HEK293 (cell line): ENCODE results near the gene LILRB5.
A peak's percentile ranks its signal among the peaks of the same experiment; 100 is the strongest.

Experiments
- CTCF ChIA-PET: fragments of 350-600 bp; formaldehyde crosslinking; extraction: SDS; loops from one replicate; lab custom pipeline; 2021; ENCODE audit warnings: antibody characterized with exemption; lab: Yijun Ruan, JAX
- POLR2A ChIA-PET: fragments of 300-600 bp; formaldehyde crosslinking; extraction: SDS; loops from one replicate; lab custom pipeline; 2020; ENCODE audit warnings: antibody characterized with exemption, inconsistent platforms; lab: Yijun Ruan, JAX
- H3K27ac ChIP-seq: fragments of 200-500 bp; sonication (Bioruptor generic); 2 replicates; pipeline ENCODE4 v1.5.1; 2014; ENCODE audit warnings: low read depth, low read length, control low read depth, inconsistent platforms; ENCODE audit errors: extremely low read depth
- H3K36me3 ChIP-seq, 2 experiments: fragments of 200-500 bp in 1 of 2; sonication (Bioruptor generic) in 1 of 2; 1 replicate in 1 of 2; 2 replicates in 1 of 2; pipeline ENCODE4 v1.5.1; 2014 to 2017; ENCODE audit warnings: inconsistent platforms in 2 of 2, low read length in 2 of 2; ENCODE audit not compliant: control insufficient read depth in 2 of 2, insufficient read depth in 1 of 2
- H3K4me1 ChIP-seq: fragments of 200-500 bp; sonication (Bioruptor generic); 2 replicates; pipeline ENCODE4 v1.5.1; 2014; ENCODE audit warnings: mild to moderate bottlenecking, low read length, inconsistent platforms; ENCODE audit not compliant: control insufficient read depth, insufficient read depth
- H3K4me3 ChIP-seq: 2 replicates; pipeline ENCODE4 v1.5.1; 2011; ENCODE audit warnings: low read depth, mild to moderate bottlenecking, control low read depth, low read length, moderate library complexity
- H3K9me3 ChIP-seq: fragments of 200-500 bp; sonication (Bioruptor generic); 2 replicates; pipeline ENCODE4 v1.5.1; 2014; ENCODE audit warnings: low read depth, low read length, inconsistent platforms; ENCODE audit not compliant: control insufficient read depth, insufficient read depth
- AEBP2 ChIP-seq: fragments of 450-650 bp; formaldehyde crosslinking; IDR thresholded peaks from 2 replicates; pipeline ENCODE4 v1.5.1; 2016; ENCODE audit warnings: missing biosample characterization, missing genetic modification characterization, borderline replicate concordance
- CTCF ChIP-seq: fragments of 450-650 bp; formaldehyde crosslinking; IDR thresholded peaks from 2 replicates; pipeline ENCODE4 v1.5.1; 2016; ENCODE audit warnings: missing biosample characterization, missing genetic modification characterization
- MYNN ChIP-seq: fragments of 450-650 bp; formaldehyde crosslinking; IDR thresholded peaks from 2 replicates; pipeline ENCODE4 v1.5.1; 2016; ENCODE audit warnings: missing biosample characterization, missing genetic modification characterization, borderline replicate concordance
- SP7 ChIP-seq: fragments of 450-650 bp; formaldehyde crosslinking; IDR thresholded peaks from 2 replicates; pipeline ENCODE4 v1.5.1; 2016; ENCODE audit warnings: missing biosample characterization, missing genetic modification characterization
- ZEB2 ChIP-seq: fragments of 450-650 bp; formaldehyde crosslinking; IDR thresholded peaks from 2 replicates; pipeline ENCODE4 v1.5.1; 2016; ENCODE audit warnings: missing biosample characterization, missing genetic modification characterization
- ZNF174 ChIP-seq: fragments of 450-650 bp; formaldehyde crosslinking; IDR thresholded peaks from 2 replicates; pipeline ENCODE4 v1.5.0; 2017; ENCODE audit warnings: missing biosample characterization, mild to moderate bottlenecking, missing genetic modification characterization
- ZNF292 ChIP-seq: fragments of 450-650 bp; formaldehyde crosslinking; IDR thresholded peaks from 2 replicates; pipeline ENCODE4 v1.5.1; 2016; ENCODE audit warnings: low read depth, missing biosample characterization, missing genetic modification characterization, borderline replicate concordance
- ZNF670 ChIP-seq: fragments of 450-650 bp; formaldehyde crosslinking; IDR thresholded peaks from 2 replicates; pipeline ENCODE4 v1.5.1; 2016; ENCODE audit warnings: missing biosample characterization, missing genetic modification characterization, low read depth
- ZSCAN18 ChIP-seq: fragments of 450-650 bp; formaldehyde crosslinking; IDR thresholded peaks from 2 replicates; pipeline ENCODE4 v1.5.1; 2016; ENCODE audit warnings: missing biosample characterization, missing genetic modification characterization
- ZSCAN4 ChIP-seq: fragments of 450-650 bp; formaldehyde crosslinking; IDR thresholded peaks from 2 replicates; pipeline ENCODE4 v1.5.1; 2017; ENCODE audit warnings: missing biosample characterization, missing genetic modification characterization

Gene LILRB5

GRCh38 chr19:54266133-54266532 is 9.1 kb upstream of the LILRB5 start:
- ChIA-PET POLR2A (interaction anchor here (0.5 to 2.0 kb wide), 5 partner anchors 37 to 77 kb away, joined by 3 to 6 read pairs (median 3); partner anchors contain the start of genes MBOAT7, RPS9 and TSEN34), CTCF (interaction anchor here (0.5 to 4.0 kb wide), 50 partner anchors 8 to 1173 kb away, joined by 3 to 28 read pairs (median 6); partner anchors contain the start of genes LILRA6, LILRB5, MBOAT7 and TMC4)
- Histone ChIP-seq H3K9me3 (no peaks in the 10 kb centered on the region), H3K27ac (no peak overlapping the region), H3K36me3 (no peaks in the 10 kb centered on the region; a peak in 1 of 3 replicates), H3K4me3 (no peak overlapping the region), H3K4me1 (no peaks in the 10 kb centered on the region)
- TF ChIP-seq SP7 (tag by site-specific recombination) (no peak), ZEB2 (tag by site-specific recombination) (0 out of 2 replicates have a peak, but pooled peaks have one; percentile 34), ZNF174 (tag by site-specific recombination) (no peak), CTCF (peak; percentile 52)
- TF ChIP-seq, all 188 proteins: peak for 2

GRCh38 chr19:54262470-54262869 is 5.4 kb upstream of the LILRB5 start:
- no peaks in the 10 kb centered on the region for H3K9me3 ChIP-seq
- no peaks in the 10 kb centered on the region for H3K4me1 ChIP-seq
- TF ChIP-seq ZSCAN4 (tag by site-specific recombination) (peak; percentile 90), ZNF292 (tag by site-specific recombination) (no peak)
- H3K4me3 ChIP-seq = no peak overlapping the region
- CTCF ChIA-PET = interaction anchor here (0.6 kb wide), 1 partner anchor 71 kb away, joined by 3 read pairs; no protein-coding TSS in a partner anchor
- POLR2A ChIA-PET = interaction anchor here (0.7 kb wide), 1 partner anchor 125 kb away, joined by 3 read pairs; the partner anchor contains the start of gene CNOT3
- no peaks in the 10 kb centered on the region for H3K36me3 ChIP-seq
- H3K27ac ChIP-seq = no peak overlapping the region

GRCh38 chr19:54262066-54262465 is 5.0 kb upstream of the LILRB5 start:
- H3K36me3 ChIP-seq = no peaks in the 10 kb centered on the region
- TF ChIP-seq MYNN (tag by site-specific recombination) = no peak
- no peak for TF ChIP-seq AEBP2 (tag by site-specific recombination)
- no peak for TF ChIP-seq ZSCAN18
- TF ChIP-seq ZNF670 (tag by site-specific recombination) = no peak
- no peak overlapping the region for H3K4me3 ChIP-seq
- H3K4me1 ChIP-seq = no peaks in the 10 kb centered on the region
- no peak overlapping the region for H3K27ac ChIP-seq
- no peaks in the 10 kb centered on the region for H3K9me3 ChIP-seq
- CTCF ChIA-PET = interaction anchor here (0.6 kb wide), 3 partner anchors 38 to 1416 kb away, joined by 3 to 4 read pairs (median 3); no protein-coding TSS in a partner anchor
- POLR2A ChIA-PET = interaction anchor here (0.7 kb wide), 1 partner anchor 125 kb away, joined by 3 read pairs; the partner anchor contains the start of gene CNOT3
